Nephron (organoid): ENCODE measurements around the gene PPM1J.

Experiments
- H3K27ac Mint-ChIP-seq, 3 experiments: 2 replicates each; pipeline ENCODE4 v1.8.0; 2020; ENCODE audit warnings: mixed read lengths in 3 of 3, mild to moderate bottlenecking in 2 of 3, moderate library complexity in 1 of 3
- H3K27me3 Mint-ChIP-seq: 2 replicates; pipeline ENCODE4 v1.8.0; 2021; ENCODE audit warnings: low read depth, mild to moderate bottlenecking, moderate library complexity, mixed read lengths
- H3K36me3 Mint-ChIP-seq: 2 replicates; pipeline ENCODE4 v1.8.0; 2020; ENCODE audit warnings: low read depth, mixed read lengths
- H3K4me1 Mint-ChIP-seq: 2 replicates; pipeline ENCODE4 v1.8.0; 2020; ENCODE audit warnings: mixed read lengths
- H3K4me3 Mint-ChIP-seq, 3 experiments: 2 replicates each; pipeline ENCODE4 v1.8.0; 2020; ENCODE audit warnings: mild to moderate bottlenecking in 3 of 3, mixed read lengths in 3 of 3, moderate library complexity in 2 of 3
- H3K9me3 Mint-ChIP-seq: 2 replicates; pipeline ENCODE4 v1.8.0; 2020; ENCODE audit warnings: mixed read lengths
- TF ChIP-seq, protein P1 (sequence below), 3 experiments: fragments of 200-600 bp; sonication (generic); IDR thresholded peaks; one replicate each; pipeline ENCODE4 v1.5.0; 2021; ENCODE audit warnings: antibody characterized with exemption in 3 of 3; ENCODE audit not compliant: unreplicated experiment in 3 of 3

Gene PPM1J

DNA sequence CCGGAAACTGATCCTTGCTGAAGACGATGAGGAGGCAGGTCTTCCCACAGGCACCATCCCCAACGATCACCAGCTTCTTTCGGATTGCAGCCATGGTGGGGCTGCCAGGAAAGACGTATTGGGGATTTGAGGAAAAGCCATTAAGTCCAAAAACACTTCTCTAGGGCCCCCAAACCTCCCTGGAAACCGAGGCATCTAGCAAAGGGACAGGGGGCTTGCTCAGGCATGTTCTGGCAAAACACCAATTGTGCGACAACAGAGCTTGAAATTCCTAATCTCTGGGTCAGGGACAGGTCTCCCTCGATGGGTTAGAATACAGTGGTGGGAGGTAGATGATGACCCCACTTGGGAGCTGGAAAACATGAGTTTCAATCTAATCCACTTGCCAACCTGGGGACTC, 11.4 kb downstream of the PPM1J start:
- Mint-ChIP-seq H3K9me3 (no peaks in the 10 kb centered on the region), H3K4me3 (peak overlapping the region; percentile 93 to 97 (median 95)), H3K27me3 (peaks cover 4% of the 10 kb centered on the region), H3K4me1 (peaks cover 73% of the 10 kb centered on the region), H3K27ac (peak overlapping the region; percentile 92 to 99 (median 98)), H3K36me3 (peaks cover 41% of the 10 kb centered on the region)
- TF ChIP-seq, protein P1, sequence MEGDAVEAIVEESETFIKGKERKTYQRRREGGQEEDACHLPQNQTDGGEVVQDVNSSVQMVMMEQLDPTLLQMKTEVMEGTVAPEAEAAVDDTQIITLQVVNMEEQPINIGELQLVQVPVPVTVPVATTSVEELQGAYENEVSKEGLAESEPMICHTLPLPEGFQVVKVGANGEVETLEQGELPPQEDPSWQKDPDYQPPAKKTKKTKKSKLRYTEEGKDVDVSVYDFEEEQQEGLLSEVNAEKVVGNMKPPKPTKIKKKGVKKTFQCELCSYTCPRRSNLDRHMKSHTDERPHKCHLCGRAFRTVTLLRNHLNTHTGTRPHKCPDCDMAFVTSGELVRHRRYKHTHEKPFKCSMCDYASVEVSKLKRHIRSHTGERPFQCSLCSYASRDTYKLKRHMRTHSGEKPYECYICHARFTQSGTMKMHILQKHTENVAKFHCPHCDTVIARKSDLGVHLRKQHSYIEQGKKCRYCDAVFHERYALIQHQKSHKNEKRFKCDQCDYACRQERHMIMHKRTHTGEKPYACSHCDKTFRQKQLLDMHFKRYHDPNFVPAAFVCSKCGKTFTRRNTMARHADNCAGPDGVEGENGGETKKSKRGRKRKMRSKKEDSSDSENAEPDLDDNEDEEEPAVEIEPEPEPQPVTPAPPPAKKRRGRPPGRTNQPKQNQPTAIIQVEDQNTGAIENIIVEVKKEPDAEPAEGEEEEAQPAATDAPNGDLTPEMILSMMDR (IDR thresholded peaks at IDR 0.05; ENCODE audit: unreplicated experiment in 3 of 3): no peak

DNA sequence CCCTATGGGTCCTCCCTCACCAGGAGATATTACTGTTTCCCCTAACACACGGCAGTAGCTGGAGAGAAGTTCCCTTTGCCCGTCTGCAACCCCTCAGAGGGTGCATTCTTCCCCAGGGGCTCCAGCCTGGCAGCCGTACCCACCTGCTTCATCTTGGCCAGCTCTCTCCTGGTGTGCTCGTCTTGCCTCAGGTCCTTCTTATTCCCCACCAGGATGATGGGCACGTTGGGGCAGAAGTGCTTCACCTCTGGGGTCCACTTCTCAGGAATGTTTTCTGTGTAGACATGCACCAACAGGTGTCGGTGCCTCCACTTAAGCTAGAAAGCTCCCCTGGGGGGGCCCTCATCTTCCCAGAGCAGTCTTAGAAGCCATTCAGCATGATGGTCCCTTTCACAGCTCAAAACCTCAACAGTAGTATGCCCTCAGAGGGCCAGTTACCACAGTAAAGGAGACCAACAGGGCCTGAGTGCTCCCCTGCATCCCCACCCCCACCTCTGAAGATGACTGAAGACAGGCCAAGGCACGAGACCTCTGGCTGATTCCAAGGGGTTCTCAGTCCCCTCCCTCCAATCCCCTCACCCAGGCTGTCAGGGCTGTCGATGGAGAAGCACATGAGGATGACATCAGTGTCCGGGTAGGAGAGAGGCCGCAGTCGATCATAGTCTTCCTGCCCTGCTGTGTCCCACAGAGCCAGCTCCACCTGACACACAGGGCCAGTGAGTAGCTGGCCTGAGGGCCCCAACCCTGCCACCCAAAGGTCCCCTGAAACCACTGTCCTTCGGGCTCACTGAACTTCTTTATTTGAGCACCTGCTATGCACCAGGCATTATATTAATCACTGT, 12.5 kb downstream of the PPM1J start:
- Mint-ChIP-seq H3K27ac (peak overlapping the region; percentile 92 to 95 (median 93)), H3K9me3 (no peaks in the 10 kb centered on the region), H3K27me3 (peaks cover 4% of the 10 kb centered on the region), H3K4me3 (peak overlapping the region; percentile 45 to 65 (median 54)), H3K36me3 (peaks cover 51% of the 10 kb centered on the region), H3K4me1 (peaks cover 79% of the 10 kb centered on the region)
- TF ChIP-seq, protein P1 (IDR thresholded peaks at IDR 0.05; ENCODE audit: unreplicated experiment in 3 of 3): no peak

DNA sequence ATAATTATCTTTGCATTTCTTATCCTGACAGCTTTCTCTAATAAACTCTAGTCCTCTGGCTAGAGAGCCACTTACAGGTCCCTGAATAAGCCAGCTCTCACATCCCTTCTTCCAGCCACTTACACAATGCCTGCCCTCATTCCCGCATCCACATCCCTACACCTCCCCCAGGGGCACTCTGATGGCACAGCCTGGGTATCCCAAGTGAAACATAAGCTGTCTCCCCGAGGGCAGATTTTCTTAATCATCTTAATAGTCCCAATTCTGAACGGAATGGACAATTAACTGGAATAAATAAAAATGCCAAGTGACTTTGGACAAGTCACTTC, 13.1 kb downstream of the PPM1J start:
- Mint-ChIP-seq H3K27me3 (peaks cover 4% of the 10 kb centered on the region), H3K9me3 (no peaks in the 10 kb centered on the region), H3K4me1 (peaks cover 82% of the 10 kb centered on the region), H3K27ac (peak overlapping the region; percentile 92 to 95 (median 93)), H3K4me3 (peak overlapping the region; percentile 7 to 51 (median 18)), H3K36me3 (peaks cover 54% of the 10 kb centered on the region)
- TF ChIP-seq, protein P1 (IDR thresholded peaks at IDR 0.05; ENCODE audit: unreplicated experiment in 3 of 3): no peak

DNA sequence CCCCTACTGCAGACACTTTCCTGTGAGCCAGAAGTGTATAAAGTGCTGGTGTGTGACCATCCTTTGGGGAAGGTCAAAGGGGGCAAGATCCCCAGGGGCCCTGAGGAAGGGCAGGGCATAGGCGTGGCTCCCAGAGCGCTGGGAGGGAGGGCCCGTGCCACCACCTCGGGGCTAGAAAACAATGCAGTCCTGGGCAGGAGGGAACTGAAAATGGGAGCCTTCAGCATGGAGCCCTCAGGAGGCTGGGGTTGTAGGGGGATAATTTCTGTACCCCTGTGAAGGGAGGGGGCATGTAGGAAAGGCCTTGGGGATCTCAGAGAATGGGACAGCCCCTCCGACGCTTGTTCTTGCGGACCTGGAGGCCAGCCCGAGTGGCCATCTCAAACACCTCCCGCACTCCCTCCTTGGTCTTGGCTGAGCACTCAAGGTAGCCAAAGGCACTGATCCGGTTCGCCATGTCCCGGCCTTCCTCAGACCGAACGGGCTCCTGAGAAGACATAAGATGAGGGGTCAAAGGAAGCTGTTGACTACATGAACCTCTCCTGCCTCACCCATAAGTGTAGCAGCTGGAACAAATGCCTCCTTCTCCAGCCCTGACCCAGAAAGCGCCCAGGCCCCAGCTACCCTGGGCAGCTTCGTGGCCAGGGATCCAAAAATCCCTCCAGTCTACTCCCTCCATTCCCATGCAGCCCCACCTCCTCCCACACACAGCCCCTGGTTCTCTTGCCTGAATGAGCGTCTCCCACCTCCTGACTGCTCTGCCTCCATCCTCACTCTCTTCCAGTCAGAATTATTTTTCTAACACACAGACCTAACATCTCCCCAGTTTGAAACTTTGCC, 13.7 kb downstream of the PPM1J start:
- Mint-ChIP-seq H3K27ac (peak overlapping the region; percentile 92 to 95 (median 93)), H3K4me3 (peak overlapping the region; percentile 57 to 77 (median 74)), H3K9me3 (no peaks in the 10 kb centered on the region), H3K4me1 (peaks cover 81% of the 10 kb centered on the region), H3K36me3 (peaks cover 59% of the 10 kb centered on the region), H3K27me3 (peaks cover 4% of the 10 kb centered on the region)
- TF ChIP-seq, protein P1 (IDR thresholded peaks at IDR 0.05; ENCODE audit: unreplicated experiment in 3 of 3): no peak

DNA sequence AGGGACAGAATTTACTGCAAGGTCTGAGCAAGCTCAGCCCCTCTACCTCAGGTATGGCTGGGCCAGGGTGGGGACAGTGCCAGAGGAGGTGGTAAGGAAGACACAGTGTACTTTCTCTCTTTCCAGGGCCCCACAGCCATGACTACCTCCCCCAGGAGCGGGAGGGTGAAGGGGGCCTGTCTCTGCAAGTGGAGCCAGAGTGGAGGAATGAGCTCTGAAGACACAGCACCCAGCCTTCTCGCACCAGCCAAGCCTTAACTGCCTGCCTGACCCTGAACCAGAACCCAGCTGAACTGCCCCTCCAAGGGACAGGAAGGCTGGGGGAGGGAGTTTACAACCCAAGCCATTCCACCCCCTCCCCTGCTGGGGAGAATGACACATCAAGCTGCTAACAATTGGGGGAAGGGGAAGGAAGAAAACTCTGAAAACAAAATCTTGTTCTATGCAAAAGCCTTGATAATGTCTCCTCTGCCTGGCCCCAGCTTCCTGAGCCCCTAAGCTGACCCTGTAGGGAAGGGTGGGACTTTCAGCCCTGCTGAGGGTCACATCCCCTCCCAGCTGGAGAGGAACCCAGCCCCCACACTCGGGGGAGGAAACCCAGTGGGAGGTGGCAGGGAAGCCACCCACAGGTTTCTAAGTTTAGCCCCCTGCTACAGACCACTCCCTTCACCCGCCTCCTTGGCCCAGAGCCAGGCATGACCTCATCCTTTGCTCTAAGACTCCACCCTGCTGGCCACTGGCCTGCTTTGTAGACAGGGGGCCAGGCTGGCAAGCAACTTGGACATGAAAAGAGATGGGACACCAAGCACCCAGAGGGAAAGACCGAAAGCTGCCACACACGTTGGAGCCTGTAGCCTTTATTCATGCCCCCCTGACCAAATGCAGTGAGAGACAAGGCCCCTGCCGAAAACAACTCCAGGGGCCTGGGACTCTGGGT, 14.6 kb downstream of the PPM1J start:
- Mint-ChIP-seq H3K27me3 (peaks cover 4% of the 10 kb centered on the region), H3K4me1 (peaks cover 75% of the 10 kb centered on the region), H3K9me3 (no peaks in the 10 kb centered on the region), H3K4me3 (peak overlapping the region; percentile 57 to 77 (median 74)), H3K27ac (peak overlapping the region; percentile 92 to 95 (median 93)), H3K36me3 (peaks cover 65% of the 10 kb centered on the region)
- TF ChIP-seq, protein P1 (IDR thresholded peaks at IDR 0.05; ENCODE audit: unreplicated experiment in 3 of 3): no peak
